Nephron progenitor cell (in vitro differentiated cells): Measurements from ENCODE around the gene PPOX.

Experiments used
- DNase-seq: peaks from one replicate; pipeline ENCODE4 v3.0.0; 2021
- H3K27ac Mint-ChIP-seq: 2 replicates; pipeline ENCODE4 v1.8.0; 2021; ENCODE audit warnings: mild to moderate bottlenecking, moderate library complexity, mixed read lengths
- H3K27me3 Mint-ChIP-seq: 2 replicates; pipeline ENCODE4 v1.8.0; 2021; ENCODE audit warnings: mild to moderate bottlenecking, low read depth, mixed read lengths; ENCODE audit not compliant: poor library complexity
- H3K36me3 Mint-ChIP-seq: 2 replicates; pipeline ENCODE4 v1.8.0; 2021; ENCODE audit warnings: low read depth, mixed read lengths
- H3K4me1 Mint-ChIP-seq: 2 replicates; pipeline ENCODE4 v1.8.0; 2021; ENCODE audit warnings: mixed read lengths
- H3K4me3 Mint-ChIP-seq: 2 replicates; pipeline ENCODE4 v1.8.0; 2021; ENCODE audit warnings: mild to moderate bottlenecking, moderate library complexity, mixed read lengths
- H3K9me3 Mint-ChIP-seq: 2 replicates; pipeline ENCODE4 v1.8.0; 2021; ENCODE audit warnings: mild to moderate bottlenecking, moderate library complexity, mixed read lengths
- CTCF ChIP-seq: fragments of 200-600 bp; sonication (generic); IDR thresholded peaks from 2 replicates; pipeline ENCODE4 v1.5.0; 2021; ENCODE audit warnings: antibody characterized with exemption

The PPOX gene

GRCh38 chr1:161198194-161198896 is 32.1 kb downstream of the PPOX start:
- no peak for TF ChIP-seq CTCF
- Mint-ChIP-seq H3K27me3 (peaks cover 3% of the 10 kb centered on the region), H3K36me3 (no peaks in the 10 kb centered on the region), H3K4me3 (peak overlapping the region; percentile 79), H3K4me1 (peaks cover 62% of the 10 kb centered on the region), H3K27ac (peak overlapping the region; percentile 86), H3K9me3 (no peaks in the 10 kb centered on the region)
- DNase-seq, result peak; percentile 78

GRCh38 chr1:161198897-161199431 is 32.7 kb downstream of the PPOX start, which contains the start of gene ADAMTS4:
ADAMTS4 (minus strand) TSS chr1:161199054; CDS start chr1:161198627, 427 bp downstream.
- Mint-ChIP-seq H3K27me3 (peaks cover 3% of the 10 kb centered on the region), H3K36me3 (peaks cover 4% of the 10 kb centered on the region), H3K4me3 (peak within 1 kb of the TSS; percentile 79), H3K4me1 (peaks cover 68% of the 10 kb centered on the region), H3K27ac (peak within 1 kb of the TSS; percentile 86), H3K9me3 (no peaks in the 10 kb centered on the region)
- no peak for DNase-seq
- TF ChIP-seq CTCF, result no peak

- TF ChIP-seq CTCF, result no peak
- Mint-ChIP-seq H3K9me3 (no peaks in the 10 kb centered on the region), H3K4me3 (peak overlapping the region; percentile 79), H3K36me3 (peaks cover 10% of the 10 kb centered on the region), H3K27ac (peak overlapping the region; percentile 7), H3K4me1 (peaks cover 74% of the 10 kb centered on the region), H3K27me3 (peaks cover 3% of the 10 kb centered on the region)
- DNase-seq, result no peak
Measured at GRCh38 chr1:161199506-161200139, 33.4 kb downstream of the PPOX start.

GRCh38 chr1:161200421-161200991 is 34.3 kb downstream of the PPOX start:
- Mint-ChIP-seq H3K9me3 (no peaks in the 10 kb centered on the region), H3K4me1 (peaks cover 79% of the 10 kb centered on the region), H3K4me3 (no peak overlapping the region), H3K27ac (peak overlapping the region; percentile 51), H3K27me3 (peaks cover 3% of the 10 kb centered on the region), H3K36me3 (peaks cover 16% of the 10 kb centered on the region)
- TF ChIP-seq CTCF, result no peak
- no peak for DNase-seq

GRCh38 chr1:161200992-161201835 is 35.0 kb downstream of the PPOX start:
- Mint-ChIP-seq H3K36me3 (peaks cover 21% of the 10 kb centered on the region), H3K27me3 (peaks cover 3% of the 10 kb centered on the region), H3K4me1 (peaks cover 79% of the 10 kb centered on the region), H3K4me3 (peak overlapping the region; percentile 91), H3K9me3 (no peaks in the 10 kb centered on the region), H3K27ac (peak overlapping the region; percentile 90)
- no peak for DNase-seq
- TF ChIP-seq CTCF, result no peak
